Inferior parietal cortex (tissue), 1 donor: ENCODE data around the gene CNTNAP5.

Source experiments
- DNase-seq: peaks from one replicate; pipeline ENCODE4 v3.0.0-alpha.2; 2016; ENCODE audit errors: extremely low spot score

The CNTNAP5 gene

DNA sequence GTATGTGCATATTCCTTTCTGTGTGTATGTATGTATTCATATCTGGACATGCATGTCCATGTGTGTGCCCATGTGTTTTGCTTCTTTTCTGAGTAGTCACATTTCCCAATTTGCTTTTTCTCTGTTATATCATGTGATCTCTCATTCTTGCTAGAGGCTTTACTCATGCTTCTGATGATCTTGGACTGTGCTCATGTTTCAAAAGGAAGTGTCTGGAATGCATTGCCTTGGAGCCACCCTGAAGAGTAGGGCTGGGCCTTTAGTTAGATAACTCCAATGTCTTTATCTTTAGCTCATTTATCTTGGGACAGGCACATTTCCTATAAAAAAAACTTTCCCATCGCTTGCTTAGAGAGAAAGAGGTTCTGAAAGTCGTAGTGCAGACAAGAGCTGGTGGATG is 859.2 kb downstream of the CNTNAP5 start:
- DNase-seq = no peak

DNA sequence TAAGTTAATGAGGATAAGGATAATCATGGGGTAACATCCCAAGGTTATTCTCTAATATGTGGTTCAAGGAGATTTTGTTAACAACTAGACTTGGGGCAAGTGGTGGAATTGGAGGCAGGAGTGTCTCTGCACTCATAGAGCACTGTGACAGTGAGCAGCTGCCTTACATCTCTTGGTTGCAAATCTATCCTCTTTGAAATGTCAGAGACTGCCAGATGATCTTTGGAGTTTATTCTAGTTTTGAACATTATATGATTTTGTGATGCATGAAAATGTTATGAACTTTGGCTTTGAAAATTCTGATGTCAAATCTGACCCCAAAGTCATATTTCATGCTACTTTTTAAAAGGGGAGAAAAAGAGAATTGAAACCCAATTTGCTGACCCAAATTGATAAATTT is 861.1 kb downstream of the CNTNAP5 start:
- DNase-seq = no peak

DNA sequence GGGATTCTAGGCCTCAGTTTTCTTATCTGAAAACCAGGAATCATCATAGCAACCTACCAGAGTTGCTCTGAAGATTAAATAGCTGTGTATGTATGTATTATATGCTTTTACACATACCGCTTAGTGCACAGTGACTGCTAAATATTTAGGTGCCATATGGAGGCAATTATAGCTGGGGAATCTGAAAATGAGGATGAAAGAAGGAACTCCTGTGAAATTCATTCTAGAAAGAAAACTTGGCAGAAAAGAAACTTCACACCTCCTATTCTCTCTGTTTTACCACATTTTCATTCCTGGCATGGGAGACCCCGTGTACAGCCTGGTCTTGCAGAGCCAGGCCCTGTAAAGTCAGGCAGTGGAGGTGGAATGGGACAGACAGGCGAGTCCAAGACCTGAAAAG is 862.4 kb downstream of the CNTNAP5 start:
- no peak for DNase-seq

DNA sequence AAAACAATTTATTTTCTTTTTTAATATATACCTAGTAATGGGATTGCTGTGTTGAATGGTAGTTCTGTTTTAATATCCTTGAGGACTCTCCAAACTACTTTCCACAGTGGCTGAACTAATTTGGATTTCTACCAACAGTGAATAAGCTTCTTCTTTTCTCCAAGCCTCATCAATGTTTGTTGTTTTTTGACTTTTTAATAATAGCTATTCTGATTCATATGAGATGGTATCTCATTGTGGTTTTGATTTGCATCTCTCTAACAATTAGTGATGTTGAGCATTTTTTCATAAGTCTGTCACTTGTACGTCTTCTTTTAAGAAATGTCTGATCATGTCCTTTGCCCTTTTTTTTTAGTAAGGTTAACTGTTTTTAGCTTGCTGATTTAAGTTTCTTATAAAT is 863.3 kb downstream of the CNTNAP5 start:
- no peak for DNase-seq

DNA sequence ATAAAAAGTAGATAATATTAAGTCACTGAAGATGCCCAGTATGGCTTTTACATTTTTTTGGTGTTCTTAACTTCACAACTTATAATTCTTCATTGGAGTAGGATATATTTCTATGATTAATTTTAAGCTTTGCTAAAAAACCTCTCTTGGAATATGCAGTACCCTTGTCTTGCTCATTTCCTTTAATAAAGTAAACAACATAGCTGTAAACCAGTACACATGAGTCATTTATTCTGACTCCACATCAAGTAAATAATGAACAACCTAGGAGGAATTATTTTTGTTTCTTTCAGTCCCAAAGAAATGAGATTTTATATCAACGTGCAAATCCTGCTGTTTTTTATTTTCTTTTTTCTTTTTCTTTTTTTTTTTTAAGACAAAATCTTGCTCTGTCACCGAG is 869.1 kb downstream of the CNTNAP5 start:
- no peak for DNase-seq

DNA sequence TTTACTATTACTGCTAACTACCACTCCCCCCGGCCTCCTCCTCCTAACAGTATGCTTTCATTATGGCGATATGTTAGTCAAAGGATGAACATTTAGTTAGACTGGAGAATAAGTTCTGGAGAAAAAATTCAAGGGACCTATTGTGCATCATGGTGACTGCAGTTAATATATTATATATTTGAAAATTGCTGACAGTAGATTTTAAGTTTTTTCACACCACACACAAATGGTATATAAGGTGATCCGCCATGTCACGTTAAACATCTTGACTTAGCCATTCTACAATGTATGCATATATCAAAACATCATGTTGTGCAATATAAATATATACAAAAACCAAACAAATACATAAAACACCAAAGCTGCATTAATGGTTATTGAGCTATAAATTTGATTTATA is 873.7 kb downstream of the CNTNAP5 start:
- no peak for DNase-seq

DNA sequence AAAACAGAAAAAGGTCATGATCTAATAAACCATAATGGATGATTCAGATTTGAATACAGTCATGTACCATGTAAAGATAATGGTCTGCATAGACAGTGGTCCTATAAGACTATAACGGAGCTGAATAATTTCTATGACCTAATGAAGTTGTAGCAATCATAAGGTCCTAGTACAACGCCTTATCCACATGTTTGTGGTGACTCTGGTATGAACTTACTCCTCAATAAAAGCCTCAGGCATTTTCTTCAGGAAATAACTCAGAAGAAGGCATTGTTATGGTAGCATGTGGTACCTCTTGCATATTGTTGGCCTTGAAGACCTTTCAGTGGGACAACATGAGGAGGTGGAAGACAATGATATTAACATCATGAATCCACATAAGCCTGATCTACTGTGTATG is 883.3 kb downstream of the CNTNAP5 start:
- no peak for DNase-seq

DNA sequence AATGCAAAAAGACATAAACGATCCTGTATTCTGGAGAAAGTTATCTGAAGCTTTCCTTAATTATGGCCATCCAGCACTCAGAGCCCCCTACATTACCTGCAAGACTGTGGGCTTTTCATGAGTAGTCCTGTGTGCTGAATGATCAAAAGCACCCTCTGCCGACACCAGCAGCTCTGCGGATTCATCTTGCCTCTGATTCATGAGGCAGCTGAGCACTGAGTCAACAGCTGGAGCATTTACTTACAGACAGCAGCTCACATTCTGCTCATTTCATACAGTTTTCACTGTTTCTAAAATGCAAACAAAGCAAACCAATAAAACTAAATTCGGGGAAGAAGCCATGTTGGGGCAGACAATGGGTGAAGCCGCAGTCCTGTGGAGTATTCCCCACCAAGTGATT is 886.5 kb downstream of the CNTNAP5 start:
- peak; percentile 12 for DNase-seq

DNA sequence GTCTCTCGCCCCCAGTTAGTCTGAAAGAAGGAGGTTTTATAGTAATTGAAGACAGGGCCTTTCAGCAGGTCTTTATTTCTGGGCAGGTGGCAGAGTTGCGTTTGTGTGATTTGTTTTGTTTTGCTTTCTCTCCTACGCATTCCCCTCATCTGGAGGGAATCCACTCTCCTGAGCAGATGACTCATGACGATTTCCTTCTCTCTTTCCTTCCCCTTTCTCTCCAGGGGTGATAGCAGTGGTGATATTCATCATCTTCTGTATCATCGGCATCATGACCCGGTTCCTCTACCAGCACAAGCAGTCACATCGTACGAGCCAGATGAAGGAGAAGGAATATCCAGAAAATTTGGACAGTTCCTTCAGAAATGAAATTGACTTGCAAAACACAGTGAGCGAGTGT is 888.8 kb downstream of the CNTNAP5 start:
- no peak for DNase-seq

DNA sequence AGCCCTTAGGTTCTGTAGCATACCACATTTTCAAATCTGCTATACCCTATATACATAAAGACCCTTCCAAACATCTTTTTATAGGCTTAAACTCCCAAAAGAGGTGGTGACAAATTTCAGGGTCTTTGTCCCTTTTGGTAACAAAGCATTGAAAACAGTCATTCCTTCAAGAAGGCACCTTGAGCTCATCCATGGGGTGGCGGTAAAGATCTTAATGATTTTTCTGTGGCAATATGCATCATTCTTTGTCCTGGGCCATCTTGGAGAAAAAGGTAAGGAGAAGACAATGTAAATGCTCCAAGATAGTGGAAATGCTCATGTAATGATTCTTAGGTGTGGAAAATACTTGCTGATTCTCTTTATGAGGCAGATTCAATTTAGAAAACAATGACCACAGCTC is 890.5 kb downstream of the CNTNAP5 start:
- DNase-seq = no peak

DNA sequence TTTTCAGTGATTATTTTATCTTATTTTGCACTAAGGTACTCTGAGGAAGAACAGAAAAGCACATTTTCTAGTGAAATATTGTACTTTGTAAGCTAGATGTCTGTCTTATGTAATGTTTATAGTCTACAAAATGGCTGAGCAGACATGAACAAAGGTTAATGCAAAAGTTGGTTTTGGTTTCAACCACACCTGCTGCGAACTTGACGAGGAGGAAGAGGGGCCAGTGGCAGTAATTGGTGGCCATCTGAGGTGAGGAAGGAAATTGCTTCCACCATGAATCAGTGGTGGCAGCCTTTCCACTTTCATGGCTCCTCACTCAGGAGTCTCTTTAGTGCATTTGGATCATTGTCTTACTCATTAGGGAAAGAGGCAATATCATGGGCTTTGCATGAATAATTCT is 894.2 kb downstream of the CNTNAP5 start:
- DNase-seq = no peak

DNA sequence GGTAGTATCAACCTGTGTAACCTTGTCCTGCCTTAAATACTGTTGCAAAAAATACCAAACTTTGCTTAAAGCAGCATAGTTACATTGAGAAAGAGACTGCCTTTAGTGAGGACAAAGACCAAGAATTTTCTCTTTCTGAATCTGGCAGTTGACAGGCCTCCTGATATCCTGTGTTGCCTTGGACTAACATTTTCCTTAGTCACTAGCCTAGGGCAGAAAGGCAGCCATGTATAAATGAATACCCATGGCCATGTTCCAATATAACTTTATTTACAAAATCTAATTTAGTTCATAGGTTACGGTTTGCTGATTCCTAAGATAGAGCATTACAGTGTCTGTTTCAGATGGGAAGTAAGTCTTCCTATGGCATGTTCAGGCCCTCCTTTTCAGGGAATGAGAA is 895.4 kb downstream of the CNTNAP5 start:
- no peak for DNase-seq

DNA sequence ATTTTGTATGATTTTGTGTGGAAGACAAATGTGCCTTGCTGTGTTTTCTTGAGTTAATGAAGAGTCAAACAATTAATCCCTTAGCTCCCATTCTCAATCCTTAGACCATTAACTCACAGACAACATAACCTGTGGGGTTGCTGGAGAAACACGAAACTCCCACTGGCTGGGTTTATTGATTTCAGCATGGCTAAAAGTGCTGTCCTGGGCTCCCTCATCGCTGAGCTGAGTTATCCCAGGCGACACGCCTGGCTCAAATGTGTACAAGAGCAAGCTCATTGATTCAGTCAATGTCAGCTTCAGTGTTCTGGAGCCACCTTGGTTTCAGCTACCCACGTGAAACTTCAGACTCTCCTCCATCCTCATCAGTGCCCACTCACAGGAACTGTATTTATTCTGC is 896.1 kb downstream of the CNTNAP5 start:
- DNase-seq = no peak

DNA sequence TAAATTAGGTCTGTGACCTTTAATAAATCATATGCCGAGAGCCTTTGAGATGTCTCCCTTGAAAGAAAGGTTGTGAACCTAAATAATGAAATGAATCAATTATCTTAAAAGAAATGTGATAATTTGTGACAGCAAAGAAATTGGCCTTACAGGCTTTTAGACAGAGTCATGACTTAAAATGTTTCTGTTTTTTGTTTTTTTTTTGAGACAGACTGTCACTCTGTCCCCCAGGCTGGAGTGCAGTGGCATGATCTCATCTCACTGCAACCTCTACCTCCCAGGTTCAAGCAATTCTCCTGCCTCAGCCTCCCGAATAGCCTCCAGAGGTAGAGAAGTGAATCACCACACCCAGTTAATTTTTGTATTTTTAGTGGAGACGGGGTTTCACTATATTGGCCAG is 898.0 kb downstream of the CNTNAP5 start:
- no peak for DNase-seq

DNA sequence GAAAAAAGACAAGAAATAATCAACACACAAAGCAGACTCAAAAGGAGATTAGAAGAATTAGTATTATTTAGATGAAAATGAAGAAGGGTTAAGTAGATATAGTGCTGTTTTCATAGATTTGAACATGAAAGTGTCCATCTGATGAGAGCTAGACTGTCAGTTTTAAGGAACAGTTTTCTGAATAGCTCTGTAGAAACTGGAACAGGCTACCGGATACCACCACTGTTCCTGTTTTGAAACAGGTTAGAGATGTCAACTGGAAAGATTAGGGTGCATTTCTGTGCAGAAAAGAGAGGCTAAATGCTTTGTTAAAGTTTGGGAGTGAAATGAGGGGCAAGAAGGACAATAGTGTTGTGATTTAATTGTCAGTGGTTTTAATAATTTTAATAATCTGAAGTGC is 908.8 kb downstream of the CNTNAP5 start:
- no peak for DNase-seq

DNA sequence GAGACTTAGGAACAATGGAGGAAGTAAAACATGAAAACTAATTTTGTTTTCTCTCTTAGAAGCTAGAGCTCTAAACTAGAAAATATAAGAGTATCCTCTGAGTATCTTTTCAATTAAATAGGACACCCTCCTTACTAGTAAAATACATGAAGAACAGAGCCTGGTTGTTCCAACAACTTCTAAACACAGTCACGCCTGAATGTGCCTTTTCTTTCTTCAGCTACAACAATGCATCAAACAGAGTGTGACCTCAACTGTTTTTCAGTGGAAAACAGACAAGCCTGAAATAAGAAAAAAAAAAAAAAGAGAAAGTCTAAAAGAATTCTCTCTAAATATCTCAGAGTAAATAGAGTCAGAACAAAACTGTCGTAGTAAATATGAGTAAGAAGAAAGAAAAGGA is 928.8 kb downstream of the CNTNAP5 start:
- no peak for DNase-seq

DNA sequence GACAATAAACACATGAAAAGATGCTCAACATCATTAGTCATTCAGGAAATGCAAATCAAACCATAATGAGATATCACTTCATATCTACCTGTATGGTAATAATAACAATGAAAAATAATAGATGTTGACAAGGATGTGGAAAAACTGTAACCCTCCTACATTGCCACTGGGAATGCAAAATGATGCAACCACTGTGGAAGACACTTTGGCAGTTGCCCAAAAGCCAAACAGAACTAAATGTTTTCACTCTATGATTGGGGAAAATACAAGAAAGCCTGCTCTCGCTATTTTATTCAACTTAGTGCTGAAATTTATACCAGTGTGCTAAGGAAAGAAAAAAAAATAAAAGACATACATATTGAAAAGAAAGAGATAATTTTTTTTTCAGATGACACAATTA is 934.5 kb downstream of the CNTNAP5 start:
- DNase-seq = peak; percentile 28

DNA sequence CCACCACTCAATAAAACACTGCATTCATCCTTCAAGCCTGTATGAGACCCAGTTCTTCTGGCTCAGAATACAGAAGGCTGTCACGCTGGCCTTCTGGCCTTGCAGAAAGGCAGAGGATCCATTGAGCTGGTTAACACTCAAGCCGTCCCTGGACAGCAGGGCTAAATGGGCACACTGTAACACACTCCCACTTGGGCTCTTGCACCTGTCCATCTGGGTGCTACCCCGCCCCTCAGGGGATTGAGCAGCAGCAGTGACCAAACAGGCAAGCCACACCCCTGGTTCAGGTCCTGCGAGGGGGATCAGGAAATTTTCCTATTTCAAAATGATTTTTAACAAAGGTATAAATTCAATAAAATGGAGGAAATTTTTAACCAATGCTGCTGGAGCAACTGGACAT is 936.0 kb downstream of the CNTNAP5 start:
- no peak for DNase-seq
